Vagina (tissue), 2 donors: ENCODE results near the gene KLHL3.

Experiments
- CTCF ChIP-seq, 3 experiments: fragments of 450-650 bp in 2 of 3; fragments of 200-600 bp in 1 of 3; sonication (generic) in 1 of 3; IDR thresholded peaks; one replicate each; pipeline ENCODE4 v1.5.1; 2017 to 2019; ENCODE audit warnings: antibody characterized with exemption in 3 of 3, mild to moderate bottlenecking in 2 of 3, moderate library complexity in 2 of 3
- POLR2A ChIP-seq, 2 donors: fragments of 450-650 bp; IDR thresholded peaks; one replicate each; pipeline ENCODE4 v1.6.1; 2017; ENCODE audit warnings: antibody characterized with exemption in 2 of 2, mild to moderate bottlenecking in 2 of 2, moderate library complexity in 2 of 2
- POLR2AphosphoS5 ChIP-seq, 2 donors: sonication (generic); formaldehyde crosslinking; IDR thresholded peaks; one replicate each; pipeline ENCODE4 v1.9.0; 2017; ENCODE audit warnings: antibody characterized with exemption in 2 of 2, mild to moderate bottlenecking in 2 of 2, low read depth in 1 of 2; ENCODE audit not compliant: insufficient read depth in 1 of 2

GRCh38 chr5:137636099-137636498, 99.8 kb downstream of the KLHL3 start:
- TF ChIP-seq POLR2A (IDR thresholded peaks at IDR 0.05) (no peak), CTCF (IDR thresholded peaks at IDR 0.05) (no peak), POLR2AphosphoS5 (IDR thresholded peaks at IDR 0.05; ENCODE audit: insufficient read depth in 1 of 2, low read depth in 1 of 2) (no peak)
